Ishikawa (cell line): ENCODE measurements around the gene POLR3A.
A peak's percentile ranks its signal among the peaks of the same experiment; 100 is the strongest.

Experiments used
- CEBPB ChIP-seq: IDR thresholded peaks from 2 replicates; pipeline ENCODE4 v1.6.1; 2012
- CREB1 ChIP-seq: IDR thresholded peaks from 2 replicates; pipeline ENCODE4 v1.6.1; 2012; ENCODE audit warnings: low read depth
- EGR1 ChIP-seq: IDR thresholded peaks from 2 replicates; pipeline ENCODE4 v1.6.1; 2012
- EP300 ChIP-seq: IDR thresholded peaks from 2 replicates; pipeline ENCODE4 v1.6.1; 2012; ENCODE audit warnings: borderline replicate concordance
- FOXM1 ChIP-seq: IDR thresholded peaks from 2 replicates; pipeline ENCODE4 v1.6.1; 2012; ENCODE audit warnings: low read depth, borderline replicate concordance
- NFIC ChIP-seq: IDR thresholded peaks from 2 replicates; pipeline ENCODE4 v1.6.1; 2012
- RAD21 ChIP-seq: IDR thresholded peaks from 2 replicates; pipeline ENCODE4 v1.6.1; 2012; ENCODE audit warnings: low read depth
- TAF1 ChIP-seq: IDR thresholded peaks from 2 replicates; pipeline ENCODE4 v1.6.1; 2012; ENCODE audit warnings: low read depth, mild to moderate bottlenecking
- TCF12 ChIP-seq: IDR thresholded peaks from 2 replicates; pipeline ENCODE4 v1.6.1; 2012; ENCODE audit warnings: low read depth
- TEAD4 ChIP-seq: IDR thresholded peaks from 2 replicates; pipeline ENCODE4 v1.6.1; 2012
- USF1 ChIP-seq: IDR thresholded peaks from 2 replicates; pipeline ENCODE4 v1.6.1; 2012
- YY1 ChIP-seq: IDR thresholded peaks from 2 replicates; pipeline ENCODE4 v1.6.1; 2012; ENCODE audit warnings: low read depth
- ZBTB7A ChIP-seq: IDR thresholded peaks from 2 replicates; pipeline ENCODE4 v1.6.1; 2012; ENCODE audit warnings: low read depth
- TF ChIP-seq, protein P1 (sequence below): IDR thresholded peaks from 2 replicates; pipeline ENCODE4 v1.6.1; 2012
- TF ChIP-seq, protein P2 (sequence below): IDR thresholded peaks from 2 replicates; pipeline ENCODE4 v1.6.1; 2012; ENCODE audit warnings: low read depth, mild to moderate bottlenecking

POLR3A gene

DNA sequence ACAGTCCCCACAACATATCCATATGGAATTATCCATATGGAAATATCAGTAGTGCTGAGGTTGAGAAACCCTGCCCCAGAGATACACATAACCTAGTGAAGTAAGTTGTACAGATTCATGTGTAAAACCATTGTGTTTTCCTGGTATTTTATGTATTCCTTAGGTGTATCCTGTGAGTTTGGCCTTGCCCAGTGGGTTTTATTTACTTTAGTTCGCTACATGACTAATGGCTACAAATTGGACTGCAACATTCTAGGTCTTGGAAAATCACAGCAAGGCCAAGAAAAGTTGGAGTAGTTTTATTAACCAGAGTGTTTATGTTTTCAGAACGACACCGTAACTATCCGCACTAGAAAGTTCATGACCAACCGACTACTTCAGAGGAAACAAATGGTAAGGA is 5.7 kb upstream of the POLR3A start:
- TF ChIP-seq, protein P1, sequence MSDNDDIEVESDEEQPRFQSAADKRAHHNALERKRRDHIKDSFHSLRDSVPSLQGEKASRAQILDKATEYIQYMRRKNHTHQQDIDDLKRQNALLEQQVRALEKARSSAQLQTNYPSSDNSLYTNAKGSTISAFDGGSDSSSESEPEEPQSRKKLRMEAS = no peak
- TF ChIP-seq EP300 (no peak), ZBTB7A (no peak), EGR1 (no peak), CREB1 (no peak), TEAD4 (no peak), CEBPB (no peak), RAD21 (no peak), FOXM1 (no peak), USF1 (no peak)
- TF ChIP-seq, protein P2, sequence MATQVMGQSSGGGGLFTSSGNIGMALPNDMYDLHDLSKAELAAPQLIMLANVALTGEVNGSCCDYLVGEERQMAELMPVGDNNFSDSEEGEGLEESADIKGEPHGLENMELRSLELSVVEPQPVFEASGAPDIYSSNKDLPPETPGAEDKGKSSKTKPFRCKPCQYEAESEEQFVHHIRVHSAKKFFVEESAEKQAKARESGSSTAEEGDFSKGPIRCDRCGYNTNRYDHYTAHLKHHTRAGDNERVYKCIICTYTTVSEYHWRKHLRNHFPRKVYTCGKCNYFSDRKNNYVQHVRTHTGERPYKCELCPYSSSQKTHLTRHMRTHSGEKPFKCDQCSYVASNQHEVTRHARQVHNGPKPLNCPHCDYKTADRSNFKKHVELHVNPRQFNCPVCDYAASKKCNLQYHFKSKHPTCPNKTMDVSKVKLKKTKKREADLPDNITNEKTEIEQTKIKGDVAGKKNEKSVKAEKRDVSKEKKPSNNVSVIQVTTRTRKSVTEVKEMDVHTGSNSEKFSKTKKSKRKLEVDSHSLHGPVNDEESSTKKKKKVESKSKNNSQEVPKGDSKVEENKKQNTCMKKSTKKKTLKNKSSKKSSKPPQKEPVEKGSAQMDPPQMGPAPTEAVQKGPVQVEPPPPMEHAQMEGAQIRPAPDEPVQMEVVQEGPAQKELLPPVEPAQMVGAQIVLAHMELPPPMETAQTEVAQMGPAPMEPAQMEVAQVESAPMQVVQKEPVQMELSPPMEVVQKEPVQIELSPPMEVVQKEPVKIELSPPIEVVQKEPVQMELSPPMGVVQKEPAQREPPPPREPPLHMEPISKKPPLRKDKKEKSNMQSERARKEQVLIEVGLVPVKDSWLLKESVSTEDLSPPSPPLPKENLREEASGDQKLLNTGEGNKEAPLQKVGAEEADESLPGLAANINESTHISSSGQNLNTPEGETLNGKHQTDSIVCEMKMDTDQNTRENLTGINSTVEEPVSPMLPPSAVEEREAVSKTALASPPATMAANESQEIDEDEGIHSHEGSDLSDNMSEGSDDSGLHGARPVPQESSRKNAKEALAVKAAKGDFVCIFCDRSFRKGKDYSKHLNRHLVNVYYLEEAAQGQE = no peak

GRCh38 chr10:78033637-78034470 is 4.5 kb upstream of the POLR3A start, which contains the start of gene RPS24:
RPS24 (plus strand) TSS chr10:78033863; CDS start chr10:78033902, 39 bp downstream.
- TF ChIP-seq CEBPB (peak; percentile 94), EGR1 (peak; percentile 88), TEAD4 (0 out of 2 replicates have a peak, but pooled peaks have one; percentile 7), RAD21 (no peak), FOXM1 (no peak; the same call in 1 of the 2 replicates), YY1 (peak; percentile 94), USF1 (no peak), NFIC (peak; percentile 47; the same call in 1 of the 2 replicates), EP300 (peak; percentile 16; the same call in 1 of the 2 replicates), TAF1 (peak; percentile 99), TCF12 (peak; percentile 39; the same call in 1 of the 2 replicates), ZBTB7A (no peak), CREB1 (peak; percentile 36; the same call in 1 of the 2 replicates)
- TF ChIP-seq, protein P2 = peak; percentile 28; the same call in 1 of the 2 replicates
- TF ChIP-seq, protein P1 = peak; percentile 99

DNA sequence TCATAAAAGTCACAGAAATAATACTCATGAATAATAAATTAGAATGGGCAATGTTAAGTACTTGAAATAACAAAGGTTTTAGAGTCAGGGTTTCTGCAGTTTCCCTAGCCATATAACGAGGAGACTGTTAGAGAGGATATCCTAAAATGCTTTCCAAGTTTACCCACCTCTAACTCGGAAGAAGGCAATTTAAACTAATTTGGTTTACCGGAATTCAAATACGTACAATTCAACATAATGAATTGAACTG is 4.0 kb upstream of the POLR3A start:
- TF ChIP-seq TCF12 (no peak), ZBTB7A (no peak), EP300 (no peak), TEAD4 (no peak), EGR1 (no peak)
- TF ChIP-seq, protein P2 = no peak

- no peak for TF ChIP-seq TEAD4
- no peak for TF ChIP-seq ZBTB7A
- TF ChIP-seq RAD21 = no peak
- no peak for TF ChIP-seq EGR1
- TF ChIP-seq TAF1 = no peak
- no peak for TF ChIP-seq YY1
- TF ChIP-seq FOXM1 = no peak
- no peak for TF ChIP-seq USF1
- TF ChIP-seq, protein P1 = no peak
- no peak for TF ChIP-seq EP300
- no peak for TF ChIP-seq CEBPB
- TF ChIP-seq, protein P2 = no peak
- TF ChIP-seq NFIC = no peak
- TF ChIP-seq TCF12 = no peak
- no peak for TF ChIP-seq CREB1
Measured at GRCh38 chr10:78028438-78029268, 662 bp downstream of the POLR3A start.
